A673 (cell line): Measurements from ENCODE around the gene LMTK2. TPM values are rescaled to one million over a fixed set of nuclear protein-coding genes. Genes with fewer than 3 reads are reported as not detected.

ENCODE experiments used
- BruUV-seq: library from RNA; stranded (reverse); fragments of 400-500 nt; replicated peaks from 2 replicates; lab custom pipeline; 2021; lab: Mats Ljungman, UMichigan
- CTCF ChIA-PET: fragments of 300-600 bp; sonication (Branson Sonifier 250); formaldehyde crosslinking; loops from one replicate; lab custom pipeline; 2022; ENCODE audit warnings: antibody characterized with exemption; lab: Charles Lee
- POLR2A ChIA-PET: fragments of 300-600 bp; sonication (Branson Sonifier 250); formaldehyde crosslinking; loops from one replicate; lab custom pipeline; 2022; ENCODE audit warnings: antibody characterized with exemption; ENCODE audit not compliant: low non-redundant PET; lab: Charles Lee
- DNase-seq: peaks from one replicate; pipeline ENCODE4 v3.0.0-alpha.2; 2015; ENCODE audit warnings: low spot score
- H3K27ac ChIP-seq: fragments of 200-600 bp; sonication (generic); 2 replicates; pipeline ENCODE4 v1.5.1; 2016; ENCODE audit warnings: mixed run types, low read depth, mild to moderate bottlenecking, mixed read lengths, antibody characterized with exemption, low read length; ENCODE audit not compliant: poor library complexity, severe bottlenecking
- H3K27me3 ChIP-seq: fragments of 200-600 bp; sonication (generic); replicated peaks from 2 replicates; pipeline ENCODE4 v1.6.1; 2017; ENCODE audit warnings: mixed run types, low read depth, mild to moderate bottlenecking, mixed read lengths, antibody characterized with exemption, low read length; ENCODE audit not compliant: insufficient read depth, poor library complexity
- H3K36me3 ChIP-seq: fragments of 200-600 bp; sonication (generic); 2 replicates; pipeline ENCODE4 v1.6.1; 2016; ENCODE audit warnings: mixed run types, mild to moderate bottlenecking, mixed read lengths, antibody characterized with exemption, low read length; ENCODE audit not compliant: insufficient read depth, poor library complexity, severe bottlenecking
- H3K4me1 ChIP-seq: fragments of 200-600 bp; sonication (generic); 2 replicates; pipeline ENCODE4 v1.6.1; 2017; ENCODE audit warnings: mixed run types, mild to moderate bottlenecking, mixed read lengths, antibody characterized with exemption, low read length; ENCODE audit not compliant: insufficient read depth, poor library complexity, severe bottlenecking
- H3K4me3 ChIP-seq: fragments of 200-600 bp; sonication (generic); 2 replicates; pipeline ENCODE4 v1.5.1; 2016; ENCODE audit warnings: low read depth, mixed run types, mild to moderate bottlenecking, mixed read lengths, low read length; ENCODE audit not compliant: poor library complexity, severe bottlenecking
- H3K9me3 ChIP-seq: fragments of 200-600 bp; sonication (generic); 2 replicates; pipeline ENCODE4 v1.6.1; 2016; ENCODE audit warnings: mixed run types, low read depth, mild to moderate bottlenecking, mixed read lengths, antibody characterized with exemption, low read length; ENCODE audit not compliant: poor library complexity, severe bottlenecking
- CTCF ChIP-seq: fragments of 300-800, 200-600 bp; sonication (generic); conservative IDR thresholded peaks from 2 replicates; pipeline ENCODE4 v1.5.1; 2017; ENCODE audit warnings: low read depth, mild to moderate bottlenecking, antibody characterized with exemption, low read length, moderate library complexity, mixed read lengths
- EZH2 ChIP-seq: fragments of 200-600 bp; sonication (generic); IDR thresholded peaks from 2 replicates; pipeline ENCODE4 v1.6.1; 2017; ENCODE audit warnings: borderline replicate concordance, low read depth, mild to moderate bottlenecking, mixed read lengths, antibody characterized with exemption, low read length; ENCODE audit not compliant: poor library complexity, severe bottlenecking
- intact Hi-C: fragments of 100-400 bp; cut with micrococcal nuclease; formaldehyde crosslinking; loops from one replicate; pipeline ENCODE4 v1.10.0; 2022; ENCODE audit not compliant: unreplicated experiment
- total RNA-seq: library from RNA; stranded (reverse); gene quantifications from 2 replicates; pipeline ENCODE4 v1.2.3, GENCODE V29; 2021

Gene LMTK2
- total RNA-seq, 1 experiment from 2014 or later = 20.6 TPM

- H3K4me3 ChIP-seq = peak overlapping the region; percentile 30
- CTCF ChIA-PET = no interaction called here
- intact Hi-C loops = no loop called here
- no peak overlapping the region for H3K27ac ChIP-seq
- H3K27me3 ChIP-seq = no peaks in the 10 kb centered on the region
- H3K9me3 ChIP-seq = no peaks in the 10 kb centered on the region
- DNase-seq = peak; percentile 31
- peaks cover 6% of the 10 kb centered on the region for H3K36me3 ChIP-seq
- no peaks in the 10 kb centered on the region for H3K4me1 ChIP-seq
- POLR2A ChIA-PET = no interaction called here
- TF ChIP-seq CTCF (no peak), EZH2 (no peak)
- no TSS peak for BruUV-seq
These were observed 104.0 kb downstream of the LMTK2 start for GRCh38 chr7:98210513-98211220.

- intact Hi-C loops = no loop called here
- Histone ChIP-seq H3K27ac (no peak within 1 kb of the TSS), H3K27me3 (no peaks in the 10 kb centered on the region), H3K9me3 (no peaks in the 10 kb centered on the region), H3K4me1 (no peaks in the 10 kb centered on the region), H3K4me3 (peak within 1 kb of the TSS; percentile 42), H3K36me3 (peaks cover 6% of the 10 kb centered on the region)
- ChIA-PET CTCF (no interaction called here), POLR2A (no interaction called here)
- BruUV-seq = no TSS peak
- TF ChIP-seq EZH2 (no peak), CTCF (no peak)
- DNase-seq = peak; percentile 31
These were observed 104.6 kb downstream of the LMTK2 start, which contains the start of gene BHLHA15 for GRCh38 chr7:98211221-98211675. Gene BHLHA15 (plus strand): TSS chr7:98211439. CDS start chr7:98212310, 871 bp downstream.

- ChIA-PET CTCF (no interaction called here), POLR2A (no interaction called here)
- no TSS peak for BruUV-seq
- no peak for TF ChIP-seq CTCF
- no peak for TF ChIP-seq EZH2
- H3K4me3 ChIP-seq = peak overlapping the region; percentile 42
- intact Hi-C loops = no loop called here
- H3K27me3 ChIP-seq = no peaks in the 10 kb centered on the region
- H3K4me1 ChIP-seq = no peaks in the 10 kb centered on the region
- H3K27ac ChIP-seq = no peak overlapping the region
- no peaks in the 10 kb centered on the region for H3K9me3 ChIP-seq
- H3K36me3 ChIP-seq = peaks cover 3% of the 10 kb centered on the region
- no peak for DNase-seq
These were observed 105.2 kb downstream of the LMTK2 start for GRCh38 chr7:98211676-98212531.
